A549 treated with RU486 at 1 μM for 4 hours (cell line): ENCODE data around the gene TMEFF1. TPM values are rescaled to one million over a fixed set of nuclear protein-coding genes. Genes with fewer than 3 reads are reported as not detected.

Source experiments
- total RNA-seq: library from RNA; stranded (reverse); fragments of 200-300 nt; extraction: Qiagen RNA extraction; gene quantifications from 5 replicates; pipeline ENCODE4 v1.2.3, GENCODE V29; 2022; ENCODE audit warnings: low read depth

Gene TMEFF1
- total RNA-seq = 0.30 to 1.6 TPM (median 1.3 TPM) in 5 replicates

GRCh38 chr9:100472788-100473275 is at the start of gene TMEFF1:
Gene TMEFF1, plus strand, starts transcription at chr9:100473149. Its CDS starts 396 bp downstream, at chr9:100473545.

GRCh38 chr9:100426530-100427365 is 46.2 kb upstream of the TMEFF1 start, which contains the start of gene MSANTD3:
Gene MSANTD3, plus strand, starts transcription at chr9:100427143. Its CDS starts 14,796 bp downstream, at chr9:100441939.

GRCh38 chr9:100577776-100578448 is 105.0 kb downstream of the TMEFF1 start, which contains the start of gene CAVIN4:
Gene CAVIN4, plus strand, starts transcription at chr9:100578079. Its CDS starts 65 bp downstream, at chr9:100578144.

Other genes with a start within 250 kb of the TMEFF1 start
- 23.5 to 31.8 TPM (median 27.9 TPM) in 5 replicates for gene TEX10, start 120.2 kb upstream of the TMEFF1 start, total RNA-seq
- 70.1 to 85.3 TPM (median 74.2 TPM) in 5 replicates for gene MSANTD3, start 46.0 kb upstream of the TMEFF1 start, total RNA-seq
- 0.26 to 0.56 TPM (median 0.54 TPM) in 5 replicates for gene CAVIN4, start 104.9 kb downstream of the TMEFF1 start, total RNA-seq